IPS DF 19.7 (cell line): ENCODE data around the gene UCHL3.

Experiments used
- DNase-seq: peaks from one replicate; pipeline ENCODE4 v3.0.0-alpha.2; 2013; ENCODE audit warnings: low read depth, low spot score

The UCHL3 gene

DNA sequence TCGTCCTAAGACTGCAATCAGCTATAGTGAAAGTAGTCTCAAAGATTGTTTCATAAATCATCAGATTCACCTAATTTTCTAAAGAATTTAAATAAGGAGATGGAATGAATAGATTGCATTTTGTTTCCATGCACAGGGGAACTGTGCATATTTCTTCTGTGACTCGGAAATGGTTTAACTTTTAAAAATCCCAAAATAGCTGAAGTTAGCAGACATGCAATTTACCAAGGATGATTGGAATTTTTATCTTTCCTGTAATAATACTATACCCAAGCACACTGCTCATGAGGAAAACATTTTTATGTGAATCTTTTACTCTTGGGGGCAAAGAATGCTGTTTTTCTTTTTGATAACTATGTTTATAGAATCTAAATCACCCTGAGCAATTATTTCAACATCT lies 71.6 kb downstream of the UCHL3 start:
- DNase-seq: no peak

DNA sequence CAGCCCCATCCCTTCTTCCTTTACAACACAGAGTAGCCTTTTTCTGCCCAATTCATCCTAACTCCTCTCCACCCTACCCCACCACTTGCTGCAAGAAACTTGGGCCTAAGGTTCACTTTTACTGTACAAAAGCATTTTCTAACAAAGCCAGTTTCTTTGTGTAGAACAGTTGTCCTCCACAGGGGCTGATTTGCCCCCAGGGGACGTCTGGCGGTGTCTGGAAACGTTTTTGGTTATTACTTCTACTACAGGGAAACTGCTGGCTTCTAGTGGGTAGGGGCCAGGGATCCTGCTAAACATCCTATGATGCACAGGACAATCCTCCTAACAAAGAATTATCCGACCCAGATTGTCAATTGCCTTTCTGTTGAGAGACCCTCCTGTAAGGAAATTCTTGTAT lies 79.2 kb downstream of the UCHL3 start:
- no peak for DNase-seq

- no peak for DNase-seq
These were observed 83.7 kb downstream of the UCHL3 start for GRCh38 chr13:75633285-75633684.

DNA sequence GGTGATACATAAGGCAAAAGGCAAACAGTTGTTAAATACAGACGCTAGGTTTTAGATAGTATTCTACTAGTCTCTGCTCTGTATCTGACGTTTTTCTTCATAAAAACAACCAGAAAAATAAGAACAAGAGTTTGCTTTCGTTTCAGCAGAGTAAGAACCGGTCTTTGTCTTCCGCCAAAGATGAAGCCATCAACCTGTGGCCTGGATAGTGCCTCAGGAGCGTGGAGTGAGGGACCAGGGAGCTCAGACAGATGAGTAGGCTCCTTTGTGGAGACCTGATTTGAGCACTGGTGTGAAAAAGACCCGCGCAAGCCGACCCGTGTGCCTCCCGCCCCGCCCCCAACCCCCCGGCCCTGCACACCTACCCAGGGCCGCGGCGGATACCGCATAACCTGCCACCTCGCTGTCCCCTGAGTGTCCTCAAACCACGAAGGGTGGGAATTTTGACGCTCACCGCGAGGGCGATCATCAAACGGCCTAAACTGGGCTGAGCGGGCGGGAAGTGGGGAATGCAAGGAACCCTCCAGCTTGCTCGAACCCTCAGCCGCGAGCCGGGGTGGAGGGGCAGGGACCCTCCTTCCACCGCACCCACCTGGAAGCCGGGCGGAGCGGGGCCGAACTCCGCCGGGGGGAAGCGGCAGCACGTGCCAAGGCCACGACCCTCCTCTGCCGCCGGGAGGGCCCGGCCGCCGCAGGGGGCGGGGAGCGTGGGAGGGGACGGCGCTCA lies 85.7 kb downstream of the UCHL3 start:
- no peak for DNase-seq

- no peak for DNase-seq
These were observed 86.3 kb downstream of the UCHL3 start, which contains the start of gene LMO7 for GRCh38 chr13:75635828-75636435. Gene LMO7, plus strand, starts transcription at chr13:75636330. Its CDS starts 328 bp downstream, at chr13:75636658.

DNA sequence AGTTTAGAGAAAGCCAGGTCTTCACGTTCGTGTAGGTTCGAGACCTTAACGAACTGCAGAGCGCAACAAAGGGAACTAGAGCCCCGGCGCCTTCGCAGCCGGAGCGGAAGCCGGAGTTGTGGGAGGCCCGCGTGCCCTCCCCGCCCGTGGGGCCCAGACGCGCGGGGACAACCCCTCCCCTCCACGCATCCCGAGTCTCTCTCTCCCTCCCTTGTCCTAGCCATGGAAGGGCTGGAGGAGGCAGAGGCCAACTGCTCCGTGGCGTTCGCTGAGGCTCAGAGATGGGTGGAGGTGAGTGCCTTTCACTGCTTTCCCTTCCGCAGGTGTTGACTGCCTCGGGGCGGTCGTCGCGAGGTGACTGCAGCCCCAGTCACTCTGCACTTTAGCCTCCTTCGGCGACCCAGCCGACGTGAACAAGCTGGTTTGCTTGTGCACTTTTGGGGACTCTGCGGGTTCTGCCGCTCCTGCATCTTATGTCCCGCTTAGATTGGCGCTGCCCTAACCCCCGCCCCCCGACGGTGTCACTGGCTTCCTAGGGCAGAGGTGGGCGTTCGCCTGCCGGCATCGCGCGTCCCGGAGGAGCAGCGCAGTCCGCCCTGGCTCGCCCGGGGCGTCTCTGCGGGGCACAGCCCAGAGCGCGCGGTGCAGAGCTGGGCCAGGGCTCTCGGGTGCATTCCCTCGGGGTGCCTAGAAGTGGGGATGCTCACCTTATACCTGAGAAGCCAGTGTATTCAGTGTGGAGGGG lies 87.0 kb downstream of the UCHL3 start:
- DNase-seq: no peak

GRCh38 chr13:75637181-75637750 lies 87.7 kb downstream of the UCHL3 start:
- DNase-seq: no peak

DNA sequence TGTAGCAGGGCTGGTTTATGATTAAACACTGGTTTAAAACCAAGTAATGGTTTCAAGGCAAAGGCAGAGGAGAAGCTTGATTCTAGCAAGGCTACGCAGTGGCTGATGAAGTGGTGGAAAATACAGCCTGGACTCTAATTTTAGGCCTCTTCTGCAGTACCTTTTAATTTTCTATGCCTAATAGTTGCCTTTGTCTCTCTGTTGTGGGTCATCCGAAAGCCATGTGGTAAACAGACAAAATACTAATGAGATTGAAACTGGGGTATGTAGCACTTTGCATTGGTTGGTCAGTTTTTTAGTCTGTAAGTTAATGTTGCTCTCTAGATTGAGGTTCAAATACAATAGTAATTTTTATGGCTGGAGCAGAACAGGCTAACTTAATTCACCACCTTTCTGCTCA lies 89.9 kb downstream of the UCHL3 start:
- no peak for DNase-seq

DNA sequence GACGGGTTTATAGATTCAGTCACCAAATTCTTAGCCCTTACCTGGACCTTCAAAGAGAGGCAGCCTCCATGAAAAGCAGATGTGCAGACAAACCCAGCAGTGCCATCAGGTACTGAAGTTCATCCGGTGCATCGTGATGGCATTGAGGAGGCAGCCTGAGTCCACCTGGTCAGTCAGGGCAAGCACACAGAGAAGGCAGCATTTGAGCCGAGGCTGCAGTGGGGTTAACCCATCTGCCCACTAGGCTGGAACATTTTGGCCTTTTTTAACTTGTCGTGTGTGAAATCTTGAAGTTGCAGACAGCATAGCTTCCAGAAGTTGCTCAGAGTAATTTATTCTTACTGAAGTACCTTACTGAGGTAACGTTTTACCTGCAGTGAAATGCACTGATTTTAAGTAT lies 91.4 kb downstream of the UCHL3 start:
- no peak for DNase-seq

DNA sequence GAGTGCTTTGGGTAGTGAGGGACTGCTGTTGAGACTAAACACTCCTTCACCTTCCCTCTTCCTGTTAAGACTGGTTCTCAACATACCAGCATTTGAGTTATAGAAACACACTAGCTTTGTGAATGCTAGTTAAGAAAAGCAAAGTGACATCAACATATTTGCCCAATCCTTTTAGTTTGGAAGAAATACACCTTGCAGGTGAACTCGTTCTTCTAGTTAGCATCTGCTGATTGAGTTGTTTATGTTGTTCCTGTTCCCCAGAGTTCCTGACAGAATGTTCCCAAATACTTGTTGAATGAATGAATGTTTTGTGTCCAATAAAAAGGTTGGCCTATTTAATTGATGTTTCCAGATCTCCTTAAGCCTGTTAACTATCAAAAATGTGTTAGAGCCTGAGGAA lies 93.6 kb downstream of the UCHL3 start:
- DNase-seq: no peak

- DNase-seq: no peak
These were observed 94.1 kb downstream of the UCHL3 start for GRCh38 chr13:75643693-75644092.

- DNase-seq: no peak
These were observed 95.5 kb downstream of the UCHL3 start for GRCh38 chr13:75645141-75645540.

GRCh38 chr13:75647126-75647784 lies 97.7 kb downstream of the UCHL3 start:
- no peak for DNase-seq

- DNase-seq: no peak
These were observed 98.9 kb downstream of the UCHL3 start for GRCh38 chr13:75648446-75648845.

GRCh38 chr13:75651013-75651412 lies 101.4 kb downstream of the UCHL3 start:
- no peak for DNase-seq

DNA sequence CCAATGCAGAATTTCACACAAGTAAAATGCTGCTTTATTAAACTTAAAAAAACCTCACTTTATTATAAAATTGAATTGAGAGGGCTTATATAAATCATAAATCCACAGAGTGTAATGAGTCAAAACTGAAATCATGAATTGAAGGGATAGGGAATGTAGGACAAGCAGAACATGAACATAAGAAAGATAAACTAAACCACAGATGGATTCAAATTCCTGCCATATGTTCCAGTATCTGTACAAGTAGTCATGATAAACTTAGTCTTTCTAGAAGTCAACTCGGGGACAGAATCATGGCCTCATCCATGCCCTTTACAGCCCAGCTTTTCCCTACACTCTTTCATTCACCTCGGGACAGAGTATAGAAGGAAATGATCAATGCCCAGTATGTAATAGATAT lies 103.1 kb downstream of the UCHL3 start:
- DNase-seq: no peak
